HFF-Myc (cell line): ENCODE data around the gene WWOX.

Experiments
- DNase-seq: peaks from one replicate; pipeline ENCODE4 v3.0.0-alpha.2; 2011; ENCODE audit warnings: low read depth; ENCODE audit errors: extremely low read depth
- H3K4me3 ChIP-seq: replicated peaks from 2 replicates; pipeline ENCODE4 v1.5.1; 2011; ENCODE audit warnings: low read depth, mild to moderate bottlenecking, control low read depth, low read length
- CTCF ChIP-seq: IDR thresholded peaks from 2 replicates; pipeline ENCODE4 v1.5.1; 2012; ENCODE audit warnings: mild to moderate bottlenecking, low read depth, low read length, control low read depth; ENCODE audit errors: missing control alignments

WWOX gene

DNA sequence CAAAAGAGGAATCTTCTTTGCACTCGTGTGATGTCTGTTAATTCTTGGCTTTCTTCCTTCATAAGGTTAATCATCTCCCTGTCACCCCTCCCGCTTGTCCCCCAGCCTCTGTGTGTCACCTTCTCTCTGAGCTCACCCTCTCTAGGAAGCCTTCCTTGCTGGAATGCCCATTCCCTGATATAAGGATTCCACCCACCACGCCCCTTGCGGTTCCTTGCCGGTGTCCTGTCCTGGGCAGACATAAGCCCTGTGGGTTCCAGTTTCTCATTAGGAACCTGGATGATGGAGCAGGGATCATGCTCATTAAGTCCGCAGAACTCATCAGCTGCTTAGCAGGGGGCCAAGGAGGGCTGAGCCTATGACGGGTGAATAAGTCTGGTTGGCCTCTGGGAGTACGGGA is 941.8 kb downstream of the WWOX start:
- H3K4me3 ChIP-seq: no peak overlapping the region
- DNase-seq: no peak
- no peak for TF ChIP-seq CTCF

DNA sequence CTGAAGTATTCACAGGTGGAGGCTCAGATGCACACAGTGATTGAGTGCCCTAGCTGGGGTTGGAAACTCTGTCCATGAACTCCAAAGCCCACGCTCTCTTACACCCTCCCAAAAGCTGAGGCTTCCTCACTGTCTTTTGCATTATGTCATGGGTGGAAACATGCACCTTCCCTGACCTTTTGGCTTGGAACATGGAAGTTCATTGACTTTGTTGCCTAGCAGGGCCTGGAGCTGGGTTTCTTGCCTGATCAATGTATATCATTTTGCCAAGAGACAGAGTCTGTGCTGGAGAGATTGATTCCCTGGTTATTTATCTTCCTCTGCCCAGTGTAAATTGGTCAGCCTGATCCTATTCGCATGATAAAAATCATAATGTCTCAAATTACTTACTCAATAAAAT is 942.7 kb downstream of the WWOX start:
- no peak for TF ChIP-seq CTCF
- H3K4me3 ChIP-seq: no peak overlapping the region
- no peak for DNase-seq

GRCh38 chr16:79042886-79043285 is 943.4 kb downstream of the WWOX start:
- DNase-seq: no peak
- H3K4me3 ChIP-seq: no peak overlapping the region
- no peak for TF ChIP-seq CTCF

DNA sequence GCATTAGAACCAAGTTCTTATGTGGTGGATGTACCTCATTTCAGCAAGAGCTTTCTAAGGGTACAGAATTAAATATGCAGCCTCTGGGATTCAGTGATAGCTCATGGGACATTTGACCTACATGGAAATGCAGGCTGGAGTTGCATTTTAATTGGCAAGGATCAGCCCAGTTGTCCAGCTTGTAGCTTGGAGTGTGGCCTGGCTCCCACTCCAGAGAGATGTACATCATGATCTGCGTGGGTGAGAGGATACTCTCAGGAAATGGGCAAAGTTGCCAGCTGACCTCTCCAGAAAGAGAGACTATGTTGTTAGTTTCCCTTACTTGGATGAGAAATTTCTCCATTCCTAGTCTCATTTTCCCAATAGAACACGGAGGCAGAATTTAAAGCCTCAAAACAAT is 945.7 kb downstream of the WWOX start:
- H3K4me3 ChIP-seq: no peak overlapping the region
- DNase-seq: no peak
- TF ChIP-seq CTCF: no peak

- H3K4me3 ChIP-seq: no peak overlapping the region
- no peak for TF ChIP-seq CTCF
- no peak for DNase-seq
Measured at GRCh38 chr16:79047337-79047736, 947.9 kb downstream of the WWOX start.

- no peak overlapping the region for H3K4me3 ChIP-seq
- no peak for TF ChIP-seq CTCF
- no peak for DNase-seq
Measured at GRCh38 chr16:79049040-79049439, 949.6 kb downstream of the WWOX start.

- TF ChIP-seq CTCF: no peak
- no peak for DNase-seq
- no peak overlapping the region for H3K4me3 ChIP-seq
Measured at GRCh38 chr16:79050063-79050462, 950.6 kb downstream of the WWOX start.
